SHP77 treated with DMSO at 0.1 percent for 48 hours (cell line): ENCODE data around the gene GYS2.

Experiments
- DNase-seq: peaks from one replicate; lab custom pipeline; 2025; lab: John Stamatoyannopoulos, UW

The GYS2 gene

DNA sequence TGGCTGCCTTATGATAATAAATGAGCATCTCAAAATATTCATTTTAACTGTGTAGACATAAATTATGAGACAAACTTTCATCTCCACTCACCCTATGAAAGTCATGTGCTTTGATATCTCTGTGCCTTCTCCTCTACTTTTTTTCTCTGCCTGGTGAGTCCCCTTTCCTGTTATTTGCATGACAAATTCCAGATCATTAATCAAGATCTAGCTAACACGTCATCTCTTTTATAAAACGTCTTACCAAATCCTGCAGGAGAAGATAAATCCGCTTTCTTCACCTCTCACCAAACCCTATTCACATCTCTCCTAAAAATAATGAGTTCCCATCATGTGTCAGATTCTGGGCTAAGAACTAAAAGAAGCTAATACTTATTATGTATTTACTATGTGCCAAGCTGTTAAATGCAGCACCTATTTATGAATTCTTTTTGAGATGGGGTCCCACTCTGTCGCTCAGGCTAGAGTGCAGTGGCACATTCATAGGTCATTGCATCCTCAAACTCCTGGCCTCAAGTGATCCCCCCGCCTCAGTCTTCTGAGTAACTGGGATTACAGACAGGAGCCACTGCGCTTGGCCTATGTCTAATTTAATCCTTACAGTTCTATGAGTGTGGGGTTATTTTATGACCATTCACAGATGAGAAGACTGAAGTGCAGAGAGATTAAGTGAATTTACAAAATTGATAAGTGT, 51.9 kb downstream of the GYS2 start:
- DNase-seq, result no peak

DNA sequence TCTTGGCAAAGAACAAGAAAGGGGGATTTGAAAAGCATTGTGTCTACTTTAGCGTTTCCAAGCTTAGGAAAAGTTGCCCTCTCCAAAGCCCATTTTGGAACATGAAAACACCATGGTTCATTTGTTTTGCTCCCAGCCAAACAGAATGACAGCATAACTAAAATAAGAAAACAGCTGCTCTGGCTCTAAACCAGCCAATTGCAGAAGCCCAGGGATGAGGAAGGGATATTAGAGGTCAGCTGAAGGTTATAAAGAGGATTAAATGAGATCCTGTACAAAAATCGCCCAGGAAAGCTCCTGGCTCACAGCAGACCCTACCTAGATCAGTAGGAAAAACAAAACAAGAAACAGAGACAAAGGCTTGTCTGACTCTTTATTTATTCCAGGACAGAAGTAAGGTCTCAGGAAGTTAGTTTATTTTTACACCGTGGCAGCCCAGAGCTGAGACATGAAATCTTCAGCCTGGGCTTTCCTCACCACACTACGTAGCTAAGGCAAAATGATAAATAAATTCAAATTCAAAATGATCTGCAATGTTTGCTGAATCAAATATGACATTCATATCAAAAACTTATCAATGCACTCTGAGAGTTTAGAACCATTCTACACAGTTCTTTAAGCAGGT, 52.7 kb downstream of the GYS2 start:
- peak; percentile 5 for DNase-seq

DNA sequence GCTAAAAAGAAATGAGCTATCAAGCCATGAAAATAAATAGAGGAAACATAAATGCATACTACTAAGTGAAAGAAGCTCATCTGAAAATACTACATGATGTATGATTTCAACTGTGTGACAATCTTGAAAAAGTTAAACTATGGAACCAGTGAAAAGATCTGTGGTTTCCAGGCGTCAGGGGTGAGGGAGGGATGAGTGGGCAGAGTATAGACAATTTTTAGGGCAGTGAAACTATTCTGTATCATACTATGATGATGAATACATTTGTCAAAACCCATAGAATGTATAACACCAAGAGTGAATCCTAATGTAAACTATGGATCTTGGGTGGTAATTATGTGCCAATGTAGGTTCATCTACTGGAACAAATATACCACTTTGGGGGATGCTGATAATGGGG, 57.2 kb downstream of the GYS2 start:
- DNase-seq, result no peak

DNA sequence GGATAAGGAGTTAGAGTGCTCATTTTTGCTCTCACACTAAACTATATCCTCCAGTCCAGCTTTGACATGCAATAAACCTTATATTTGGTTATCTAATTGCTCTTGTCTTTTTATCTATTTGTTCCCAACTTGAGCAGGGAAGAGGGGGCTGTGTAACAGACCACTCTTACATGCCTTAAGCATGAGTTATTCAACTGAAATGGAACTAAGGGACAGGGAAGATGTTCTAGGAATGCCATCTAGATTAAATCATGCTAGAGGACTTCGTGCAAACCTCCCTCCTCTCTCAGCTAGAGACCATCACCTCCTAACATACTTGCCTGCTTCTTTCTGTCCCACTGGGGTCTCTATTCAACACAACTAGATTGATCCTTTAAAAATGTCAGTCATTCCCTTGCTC, 57.9 kb downstream of the GYS2 start:
- no peak for DNase-seq

DNA sequence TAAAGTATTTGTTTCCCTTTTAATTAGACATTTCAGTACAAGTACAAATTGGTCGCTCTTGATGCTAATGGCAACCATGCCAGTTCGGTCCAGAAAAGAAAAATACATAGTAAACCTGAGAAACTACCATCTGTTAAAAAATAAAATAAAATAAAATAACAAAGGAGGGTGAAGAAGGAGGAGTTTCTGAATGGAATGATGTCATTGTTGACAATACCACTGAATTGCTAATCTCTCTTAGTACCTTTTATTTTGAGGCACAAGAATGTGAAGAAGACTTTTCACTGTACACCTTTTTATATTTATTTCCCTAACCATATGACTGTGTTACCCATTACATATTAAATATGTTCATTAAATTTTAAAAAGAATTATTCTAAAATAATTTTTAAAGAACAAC, 59.1 kb downstream of the GYS2 start:
- no peak for DNase-seq

DNA sequence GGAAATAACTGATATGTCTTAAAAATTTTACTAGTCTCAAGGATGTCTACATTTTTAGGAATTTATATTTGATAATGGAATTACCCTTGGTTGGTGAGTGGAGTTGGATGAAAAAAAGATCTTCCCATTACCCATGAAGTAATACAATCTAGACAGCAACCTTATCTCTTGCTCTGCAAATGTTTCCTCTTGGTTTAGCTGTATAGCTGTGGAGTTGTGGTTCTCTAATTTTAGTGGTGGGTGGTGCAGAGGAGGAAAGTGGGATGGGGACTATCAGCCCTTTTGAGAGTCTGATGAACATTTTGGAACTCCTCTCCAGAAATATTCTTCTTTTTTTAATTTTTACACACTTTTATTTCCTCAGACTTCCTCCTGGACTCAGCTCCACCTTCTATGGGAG, 61.5 kb downstream of the GYS2 start:
- no peak for DNase-seq

DNA sequence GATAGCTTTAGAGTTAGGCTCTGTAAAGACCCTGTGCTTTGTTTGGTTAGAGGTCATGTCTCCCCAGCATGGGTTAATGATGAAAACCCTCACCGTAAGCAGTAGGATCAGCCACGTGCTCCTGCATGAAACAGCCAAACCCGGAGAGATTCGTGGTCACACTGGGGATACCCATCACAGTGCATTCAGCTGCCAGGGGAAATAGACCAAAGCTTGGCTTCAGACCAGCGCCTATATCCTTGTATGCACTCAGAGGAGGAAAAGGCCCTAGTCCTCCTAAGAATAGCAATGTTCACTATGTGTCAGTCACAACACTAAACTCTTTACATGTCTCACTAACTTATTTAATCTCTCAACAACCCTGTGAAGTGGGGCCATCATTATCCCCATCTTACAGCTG, 62.2 kb downstream of the GYS2 start:
- no peak for DNase-seq

DNA sequence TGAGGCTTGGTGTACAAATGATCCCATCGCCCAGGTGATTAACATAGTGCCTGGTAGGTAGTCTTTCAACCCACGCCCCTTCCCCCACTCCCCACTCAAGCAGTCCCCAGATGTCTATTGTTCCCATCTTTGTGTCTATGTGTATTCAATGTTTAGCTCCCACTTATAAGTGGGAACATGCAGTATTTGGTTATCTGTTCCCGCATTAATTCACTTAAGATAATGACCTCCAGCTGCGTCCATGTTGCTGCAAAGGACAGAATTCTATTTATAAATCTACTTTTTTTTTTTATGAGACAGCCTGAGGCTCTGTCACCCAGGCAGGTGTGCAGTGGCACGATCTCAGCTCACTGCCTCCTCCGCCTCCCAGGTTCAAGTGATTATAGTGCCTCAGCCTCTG, 62.9 kb downstream of the GYS2 start:
- no peak for DNase-seq

DNA sequence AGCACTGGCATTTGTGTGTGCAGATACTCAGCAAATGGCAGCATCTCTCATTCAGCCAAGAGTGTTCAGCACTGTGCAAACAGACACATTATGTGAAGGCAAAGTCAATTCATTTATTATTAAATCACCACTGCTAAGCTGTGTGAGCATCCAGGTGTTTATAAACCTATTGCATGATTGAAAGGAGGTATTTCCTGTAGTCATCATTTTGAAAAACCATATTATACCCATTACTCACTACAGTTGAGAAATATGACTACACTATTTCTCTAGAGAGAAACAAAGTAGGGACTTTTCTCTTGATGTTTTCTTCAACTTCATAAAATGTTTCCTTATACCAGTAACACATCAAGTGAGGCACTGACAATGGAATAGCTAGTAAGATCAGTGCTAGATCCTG, 64.8 kb downstream of the GYS2 start:
- no peak for DNase-seq

DNA sequence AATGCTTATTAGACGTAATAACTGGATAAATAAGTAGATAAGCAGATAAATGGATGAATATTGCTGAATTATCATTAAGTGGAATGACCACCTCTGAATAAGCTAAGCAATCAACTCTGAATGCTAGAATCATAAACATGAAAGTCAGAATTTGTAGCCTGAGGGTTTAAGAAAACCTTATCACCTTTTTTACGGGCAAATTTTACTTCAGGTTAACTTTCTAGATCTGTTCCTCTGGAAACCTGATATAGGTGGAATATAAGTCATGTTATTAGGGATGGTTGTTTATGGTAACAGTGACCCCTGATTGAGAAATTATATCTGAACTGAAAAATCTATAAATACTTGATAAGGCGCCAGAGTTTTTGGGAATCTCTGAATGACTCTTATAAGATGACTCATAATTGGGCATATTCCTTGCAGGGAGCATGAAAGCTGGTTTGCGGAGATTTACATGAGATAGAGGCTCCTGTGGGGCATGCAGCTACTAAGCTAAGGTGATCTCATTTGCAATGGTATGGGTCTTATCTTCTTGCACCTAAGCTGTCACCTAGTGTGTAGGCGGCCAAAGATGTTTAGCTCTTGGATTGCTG, 66.5 kb downstream of the GYS2 start:
- DNase-seq, result no peak

DNA sequence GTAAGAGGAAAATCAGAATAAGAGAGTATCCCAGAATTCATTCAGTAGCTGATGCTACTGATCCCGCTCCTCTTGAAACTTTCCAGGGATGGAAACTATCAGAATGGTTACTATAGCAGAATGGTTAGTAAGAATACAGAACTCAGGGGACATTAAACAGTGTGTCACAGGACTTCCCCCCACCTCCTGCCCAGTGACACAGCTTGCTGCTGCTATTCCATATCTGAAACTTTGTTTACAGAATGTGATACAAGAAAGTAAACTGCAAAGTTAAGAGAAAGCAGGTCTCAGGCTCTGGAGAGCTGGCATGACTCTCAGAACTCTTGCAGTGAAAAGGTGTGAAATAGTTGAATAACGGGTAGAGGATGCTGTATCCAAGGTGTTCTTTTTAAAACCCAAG, 75.2 kb downstream of the GYS2 start:
- DNase-seq, result no peak

DNA sequence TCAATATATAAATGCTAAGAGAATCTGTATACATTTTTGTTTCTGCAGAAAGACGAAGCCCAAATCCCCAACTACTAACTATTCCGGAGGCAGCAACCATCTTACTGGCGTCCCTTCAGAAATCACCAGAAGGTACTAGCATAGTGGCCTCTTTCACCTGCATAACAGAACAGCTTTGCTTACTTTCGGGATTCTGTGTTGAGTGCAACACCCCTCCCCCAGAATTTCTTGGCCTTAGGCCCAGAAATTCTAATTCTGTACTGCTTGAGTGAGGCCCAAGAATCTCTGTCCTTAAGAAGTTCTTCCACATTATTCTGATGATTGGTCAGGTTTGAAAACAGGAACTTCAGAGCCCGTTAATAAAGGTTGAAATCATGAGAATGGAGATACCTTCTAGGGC, 75.7 kb downstream of the GYS2 start:
- no peak for DNase-seq

DNA sequence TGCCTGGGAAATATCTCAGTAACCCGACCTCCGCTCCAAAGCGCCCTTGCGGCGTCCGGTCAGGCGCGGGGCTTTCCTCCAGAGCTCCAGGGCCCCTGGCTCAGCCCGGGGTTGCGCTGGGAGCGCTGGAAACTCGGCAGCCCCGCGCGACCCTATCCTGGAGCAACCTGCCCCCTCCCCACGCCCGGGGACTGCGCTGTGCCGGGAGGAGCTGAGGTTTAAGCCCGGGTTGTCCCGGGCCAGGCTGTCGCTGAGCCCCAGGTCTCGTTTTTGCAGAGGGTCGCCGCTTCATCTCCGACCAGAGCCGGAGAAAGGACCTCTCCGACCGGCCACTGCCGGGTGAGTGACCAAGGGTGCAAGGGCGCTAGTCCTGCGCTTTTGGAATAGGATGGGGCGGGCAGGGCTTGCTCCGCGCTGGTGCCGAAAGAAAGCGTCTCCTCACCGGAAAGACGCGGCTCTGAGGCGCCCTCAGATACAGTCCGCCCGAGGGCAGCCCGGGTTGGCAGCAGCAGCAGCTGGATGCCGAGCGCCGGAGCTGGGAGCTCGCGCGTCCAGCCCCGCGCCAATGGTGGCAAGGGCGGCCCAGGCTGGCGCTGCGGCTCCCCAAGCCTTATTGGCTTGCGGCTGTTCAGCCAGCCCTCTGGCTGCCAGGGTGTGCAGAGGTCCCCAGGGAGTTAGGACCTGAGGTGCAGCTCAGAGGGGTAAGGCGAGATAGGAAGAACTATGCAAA, 77.0 kb downstream of the GYS2 start:
- peak; percentile 21 for DNase-seq

DNA sequence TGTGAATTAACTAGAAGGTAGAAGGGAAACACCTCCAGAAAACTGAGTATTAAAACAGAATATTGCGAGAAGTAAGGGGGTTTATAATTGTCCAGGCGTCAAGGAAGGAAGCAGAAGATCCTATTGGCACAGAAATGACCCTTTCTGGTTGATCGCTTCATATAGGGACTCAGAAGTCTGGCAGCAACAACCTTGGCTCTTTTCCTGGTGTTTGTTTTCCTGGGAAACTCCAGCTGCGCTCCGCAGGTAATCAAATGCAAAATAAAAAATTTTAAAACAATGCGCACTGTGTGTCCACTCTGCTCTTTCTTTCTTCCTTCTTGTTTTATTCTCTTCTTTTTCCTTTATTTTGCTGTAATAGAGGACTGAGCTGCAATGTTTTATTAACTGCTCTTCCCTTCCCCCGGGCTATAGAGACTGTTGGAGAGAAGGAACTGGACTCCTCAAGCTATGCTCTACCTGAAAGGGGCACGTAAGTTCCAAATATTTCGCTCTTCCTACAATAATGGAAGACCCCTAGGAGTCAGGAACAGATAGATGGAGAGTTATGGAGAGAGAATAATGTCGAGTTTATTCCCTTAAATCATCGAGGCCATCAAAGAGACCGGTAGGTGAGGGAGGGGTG, 77.8 kb downstream of the GYS2 start:
- DNase-seq, result no peak

DNA sequence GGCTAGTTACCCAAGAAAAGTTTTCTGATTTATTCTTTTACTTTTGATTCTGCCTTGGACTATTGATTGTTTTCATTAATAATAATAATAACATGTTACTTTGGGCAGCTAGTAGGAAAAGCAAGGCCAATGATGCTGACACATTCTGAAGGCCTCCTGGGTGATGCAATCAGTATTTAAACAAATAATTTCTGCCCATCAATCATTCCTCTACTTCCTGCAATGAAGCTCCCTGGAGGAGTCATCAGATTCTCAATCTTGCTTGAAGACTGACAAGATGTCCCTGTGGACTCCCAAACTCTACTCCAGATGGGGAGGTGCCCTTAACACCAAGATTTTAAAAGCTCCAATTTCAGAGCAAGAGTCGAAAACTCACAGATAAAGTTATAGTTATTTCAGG, 78.6 kb downstream of the GYS2 start, which contains the start of gene SPX:
Gene SPX, plus strand, starts transcription at position 244 of the 400 bp plus-strand sequence. CDS start 177 bp downstream, outside the sequence.
- no peak for DNase-seq

DNA sequence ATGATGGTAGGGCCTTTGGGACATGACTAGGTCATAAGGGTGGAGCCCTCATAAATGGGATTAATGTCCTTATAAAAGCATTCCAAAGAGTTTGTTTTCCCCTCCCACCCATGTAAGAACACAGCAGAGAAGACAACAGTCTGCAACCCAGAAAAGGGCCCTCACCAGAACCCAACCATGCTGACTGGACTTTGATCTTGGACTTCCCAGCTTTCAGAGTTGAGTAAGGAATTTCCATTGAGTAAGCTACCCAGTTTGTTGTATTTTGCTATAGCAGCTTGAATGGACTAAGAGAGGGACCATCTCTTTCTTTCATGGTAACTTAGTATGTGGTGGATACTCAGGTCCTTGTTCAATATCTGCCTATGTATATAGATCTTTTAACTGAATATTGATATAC, 81.5 kb downstream of the GYS2 start:
- DNase-seq, result no peak

DNA sequence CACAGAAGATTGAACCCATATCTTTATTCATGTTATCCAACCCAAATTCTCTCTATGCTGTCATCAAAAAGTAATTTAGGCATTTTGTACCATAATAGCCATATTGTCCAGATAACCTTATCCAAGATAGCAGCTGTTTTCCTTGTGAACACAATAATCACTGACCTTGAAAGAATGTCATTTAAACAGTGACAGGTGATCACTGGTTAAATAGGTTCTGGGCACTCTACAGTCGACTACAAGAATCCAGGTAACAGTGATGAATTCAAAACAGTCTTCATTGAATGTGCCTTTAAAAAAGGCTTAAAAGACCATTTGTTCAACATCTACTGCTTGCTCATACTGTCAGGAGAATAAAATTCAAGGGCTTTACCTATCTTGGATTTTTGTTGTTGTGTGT, 83.1 kb downstream of the GYS2 start:
- DNase-seq, result no peak

DNA sequence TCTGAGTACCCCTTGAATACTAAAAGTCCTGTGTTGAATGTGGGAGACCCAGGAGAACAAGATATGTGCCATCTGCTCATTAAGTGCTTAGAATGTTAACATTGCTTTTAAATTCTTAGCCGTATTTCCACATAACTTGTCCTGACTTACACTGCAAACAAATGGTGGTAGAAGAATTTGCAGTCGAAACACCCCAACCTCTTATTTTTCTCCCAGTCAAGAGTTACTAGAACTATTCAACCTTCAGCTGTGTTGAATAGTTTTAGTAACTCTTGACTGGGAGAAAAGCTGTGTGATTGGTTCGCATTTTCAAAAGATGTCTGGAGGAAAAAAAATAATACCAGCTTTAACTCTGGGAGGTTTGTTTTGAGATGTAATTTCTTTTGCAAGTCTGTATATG, 86.2 kb downstream of the GYS2 start:
- DNase-seq, result no peak

DNA sequence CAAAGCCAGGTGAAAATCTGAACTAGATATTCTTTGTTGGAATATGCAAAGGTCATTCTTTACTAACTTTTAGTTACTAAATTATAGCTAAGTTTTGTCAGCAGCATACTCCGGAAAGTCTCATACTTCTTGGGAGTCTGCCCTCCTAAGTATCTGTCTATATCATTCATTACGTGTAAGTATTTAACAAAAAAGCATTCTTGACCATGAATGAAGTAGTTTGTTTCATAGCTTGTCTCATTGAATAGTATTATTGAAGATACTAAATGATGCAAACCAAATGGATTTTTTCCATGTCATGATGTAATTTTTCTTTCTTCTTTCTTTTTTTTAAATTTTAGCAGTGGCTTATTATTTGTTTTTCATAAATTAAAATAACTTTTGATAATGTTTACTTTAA, 88.4 kb downstream of the GYS2 start:
- no peak for DNase-seq

DNA sequence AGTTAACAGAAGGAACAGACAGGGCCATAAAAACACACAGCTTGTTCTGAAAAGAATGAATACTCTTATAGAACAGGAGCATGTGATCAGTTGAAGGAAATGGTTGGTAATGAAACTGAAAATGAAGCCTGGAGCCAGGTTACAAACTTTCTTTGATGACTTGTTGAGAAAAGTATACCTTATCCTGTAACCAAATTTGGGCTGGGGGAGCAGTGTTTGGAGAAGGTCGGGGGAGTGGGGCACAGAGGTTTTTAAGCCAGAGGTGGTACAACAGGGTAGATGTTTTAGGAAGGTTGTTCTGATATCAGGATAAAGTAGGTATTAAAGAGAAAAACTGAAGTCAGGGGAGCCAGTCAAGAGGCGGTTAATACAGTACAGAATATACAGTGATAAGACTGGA, 94.9 kb downstream of the GYS2 start:
- DNase-seq, result no peak

DNA sequence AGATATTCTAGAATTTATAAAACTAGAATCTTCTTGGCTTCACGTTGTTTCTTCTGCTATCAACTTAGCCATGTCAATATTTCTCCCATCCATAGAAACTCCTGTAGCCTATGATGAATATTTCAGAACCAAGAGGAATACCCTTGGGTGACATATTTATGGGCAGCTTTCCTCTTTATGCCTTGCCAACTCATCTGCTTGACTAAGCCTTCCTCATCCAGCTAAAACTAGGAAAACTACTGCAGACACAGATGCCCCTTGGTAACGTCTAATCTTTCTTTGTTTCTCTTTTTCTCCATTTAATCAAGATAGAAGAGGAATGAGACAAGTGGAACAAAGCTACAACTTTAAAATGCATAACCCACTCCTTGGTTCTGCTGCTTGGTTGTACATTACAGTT, 96.8 kb downstream of the GYS2 start:
- no peak for DNase-seq

DNA sequence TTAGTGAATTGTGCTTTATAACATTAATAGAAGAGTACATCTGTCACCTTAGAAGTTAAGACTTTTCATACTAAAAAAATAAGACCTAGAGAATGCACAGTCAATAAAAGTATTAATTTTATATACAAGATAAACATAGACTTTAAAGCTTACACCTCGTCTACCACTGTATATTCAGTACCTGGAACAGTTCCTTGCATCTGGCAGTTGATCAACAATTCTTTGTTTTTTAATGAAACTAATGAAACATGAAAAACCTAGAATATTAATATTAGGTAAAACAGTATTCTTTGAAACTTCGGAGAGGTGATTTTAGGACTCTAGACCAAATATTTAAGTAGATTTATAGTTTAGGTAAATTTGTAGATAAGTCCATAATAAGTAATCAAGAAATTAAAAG, 98.8 kb downstream of the GYS2 start:
- DNase-seq, result no peak

DNA sequence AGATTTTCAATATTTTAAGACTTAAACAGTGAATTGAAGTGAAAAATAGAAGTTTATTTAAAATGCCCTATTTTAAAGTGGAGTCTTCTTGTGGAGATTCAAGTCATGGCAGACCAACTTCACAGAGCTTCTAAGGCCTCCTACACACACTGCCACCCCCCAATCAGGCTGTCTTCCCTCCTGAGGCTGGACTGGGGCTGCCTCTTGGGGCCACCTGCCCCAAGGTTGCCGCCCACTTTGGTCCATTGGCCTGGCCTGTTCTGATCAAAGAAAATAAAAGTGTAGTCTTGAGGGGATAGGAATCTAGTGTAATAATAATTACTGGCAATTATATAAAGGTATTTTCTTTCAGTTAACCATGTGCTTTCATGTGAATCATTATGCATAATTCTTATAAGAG, 101.8 kb downstream of the GYS2 start:
- DNase-seq, result no peak
